BLaER1 treated with 17β-estradiol and CSF1 and Interleukin-3, amounts not matched to agents 10 nM and 100 nM (cell line): Measurements from ENCODE around the gene MINK1.

Experiments used
- H3K27ac ChIP-seq, 11 experiments: shearing (Covaris generic); formaldehyde crosslinking; 2 replicates each; pipeline ENCODE4 v1.8.1; 2022
- H3K27me3 ChIP-seq, 11 experiments: shearing (Covaris generic); formaldehyde crosslinking; 2 replicates each; pipeline ENCODE4 v1.8.1; 2022
- H3K36me3 ChIP-seq, 11 experiments: shearing (Covaris generic); formaldehyde crosslinking; 2 replicates each; pipeline ENCODE4 v1.8.1; 2022
- H3K4me1 ChIP-seq, 10 experiments: shearing (Covaris generic); formaldehyde crosslinking; 2 replicates each; pipeline ENCODE4 v1.8.1; 2022
- H3K4me2 ChIP-seq, 11 experiments: shearing (Covaris generic); formaldehyde crosslinking; 2 replicates each; pipeline ENCODE4 v1.8.1; 2022
- H3K4me3 ChIP-seq, 10 experiments: shearing (Covaris generic); formaldehyde crosslinking; 2 replicates each; pipeline ENCODE4 v1.8.1; 2022
- H3K9ac ChIP-seq, 11 experiments: shearing (Covaris generic); formaldehyde crosslinking; 2 replicates each; pipeline ENCODE4 v1.8.1; 2022
- H3K9me3 ChIP-seq, 11 experiments: shearing (Covaris generic); formaldehyde crosslinking; replicated peaks in 1 of 11; 2 replicates each; pipeline ENCODE4 v1.8.1; 2022
- H4K20me1 ChIP-seq, 11 experiments: shearing (Covaris generic); formaldehyde crosslinking; 2 replicates each; pipeline ENCODE4 v1.8.1; 2022
- Cebpa-rat ChIP-seq, 11 experiments: shearing (Covaris generic); IDR thresholded peaks; 2 replicates each; pipeline ENCODE4 v1.8.1; 2022

MINK1 gene

DNA sequence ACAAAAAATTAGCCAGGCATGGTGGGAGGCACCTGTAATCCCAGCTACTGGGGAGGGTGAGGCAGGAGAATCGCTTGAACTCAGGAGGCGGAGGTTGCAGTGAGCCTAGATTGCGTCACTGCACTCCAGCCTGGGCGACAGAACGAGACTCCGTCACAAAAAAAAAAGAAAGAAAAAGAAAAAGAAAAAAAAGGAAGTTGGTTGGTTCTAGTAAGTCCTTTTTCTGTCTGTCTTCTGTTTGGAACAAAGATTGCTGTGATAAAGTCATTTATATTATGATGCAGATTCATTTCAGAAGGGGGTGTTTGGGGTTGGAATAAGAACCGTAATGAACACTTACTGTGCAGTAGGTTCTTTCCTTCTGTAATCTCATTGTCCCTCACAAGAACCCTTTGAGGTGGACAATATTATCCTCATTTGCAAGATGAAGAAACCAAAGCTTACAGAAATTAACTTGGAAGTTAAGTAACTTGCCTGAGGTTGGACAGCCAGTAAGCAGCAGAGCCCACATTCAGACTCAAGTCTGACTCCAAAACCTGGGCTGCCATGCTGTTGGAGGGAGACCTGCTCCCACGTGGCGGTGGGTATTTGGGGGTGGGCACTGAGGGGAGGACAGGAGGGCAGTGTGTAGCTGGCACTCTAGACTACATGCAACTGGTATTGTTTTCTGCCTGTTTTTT lies 10.3 kb downstream of the MINK1 start:
- H3K27ac ChIP-seq = no peak overlapping the region
- peaks cover 72 to 99% (median 95%) of the 10 kb centered on the region in 11 experiments for H4K20me1 ChIP-seq
- 0 out of 22 replicates have a peak overlapping the region, but pooled peaks of 1 of the 11 experiments have one; percentile 15 for H3K9ac ChIP-seq
- H3K36me3 ChIP-seq = peaks cover 0 to 22% (median 10%) of the 10 kb centered on the region in 11 experiments; a peak in 11 of 22 replicates
- TF ChIP-seq Cebpa-rat (IDR thresholded peaks at IDR 0.05) = no peak
- H3K4me1 ChIP-seq = peaks cover 3 to 62% (median 29%) of the 10 kb centered on the region in 10 experiments; a peak in 14 of 20 replicates
- no peaks in the 10 kb centered on the region for H3K9me3 ChIP-seq
- H3K4me2 ChIP-seq = peak overlapping the region in 5 of 11 experiments; percentile 40 to 75 (median 57); a peak in 10 of 22 replicates
- H3K4me3 ChIP-seq = no peak overlapping the region
- H3K27me3 ChIP-seq = no peaks in the 10 kb centered on the region

DNA sequence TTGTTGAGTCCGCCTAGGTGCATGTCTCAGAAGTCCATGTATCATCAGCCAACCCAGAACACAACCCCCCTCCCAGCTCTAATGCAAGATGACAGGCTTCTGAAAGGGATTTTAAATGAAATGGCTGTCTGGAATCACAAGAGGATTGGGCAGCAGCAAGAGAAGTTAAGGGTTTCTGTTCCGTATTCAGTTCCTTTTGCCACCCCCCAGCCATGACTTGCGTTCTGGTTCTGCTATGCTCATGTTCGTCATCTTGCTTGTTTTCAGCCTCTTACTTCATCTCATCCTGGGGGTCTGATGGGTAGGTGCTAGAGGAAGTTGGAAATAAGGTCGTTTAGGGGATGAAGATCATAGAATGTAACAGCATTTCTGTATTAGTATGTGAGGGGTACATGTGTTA lies 12.0 kb downstream of the MINK1 start:
- Histone ChIP-seq H3K27ac (peak overlapping the region in 1 of 11 experiments; percentile 28; a peak in 1 of 22 replicates), H3K4me3 (no peak overlapping the region)

DNA sequence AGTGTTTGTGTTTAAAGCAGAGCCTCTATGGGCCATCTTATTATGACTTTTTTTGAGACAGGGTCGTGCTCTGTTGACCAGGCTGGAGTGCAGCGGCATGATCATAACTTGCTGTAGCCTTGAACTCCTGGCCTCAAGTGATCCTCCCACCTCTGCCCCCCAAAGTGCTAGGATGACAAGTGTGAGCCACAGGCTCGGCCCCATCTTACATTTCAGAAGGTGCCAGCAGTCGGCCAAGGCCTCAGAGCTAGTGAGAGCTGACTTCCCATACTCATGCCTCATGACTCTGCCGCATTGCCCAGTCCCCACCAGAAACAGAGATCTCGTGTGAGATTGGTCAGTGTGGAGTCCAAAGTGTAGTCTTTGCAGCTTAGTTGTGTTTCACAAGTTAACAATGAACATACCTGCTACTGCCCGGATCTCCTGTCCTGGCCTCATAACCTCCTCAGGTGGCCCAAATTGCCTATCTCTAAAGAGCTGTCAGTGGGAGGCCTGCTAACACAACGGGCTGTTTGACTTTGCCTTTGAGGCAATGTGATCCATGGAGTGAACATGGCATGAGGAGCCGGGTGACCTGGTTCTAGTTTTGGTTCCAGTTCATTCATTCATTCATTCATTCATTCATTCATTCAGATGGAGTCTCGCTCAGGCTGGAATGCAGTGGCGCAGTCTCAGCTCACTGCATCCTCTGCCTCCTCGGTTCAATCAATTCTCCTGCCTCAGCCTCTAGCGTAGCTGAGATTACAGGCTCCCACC lies 13.7 kb downstream of the MINK1 start:
- TF ChIP-seq Cebpa-rat (IDR thresholded peaks at IDR 0.05) = no peak
- Histone ChIP-seq H3K4me1 (peaks cover 0 to 43% (median 16%) of the 10 kb centered on the region in 10 experiments; a peak in 11 of 20 replicates), H3K9me3 (0 out of 22 replicates have a peak, but pooled peaks cover 0 to under 1% (median 0%) of the 10 kb centered on the region in 11 experiments), H3K36me3 (peaks cover 0 to 26% (median 7%) of the 10 kb centered on the region in 11 experiments; a peak in 8 of 22 replicates), H3K27me3 (0 out of 22 replicates have a peak, but pooled peaks cover 0 to 5% (median 0%) of the 10 kb centered on the region in 11 experiments), H4K20me1 (peaks cover 94 to 100% (median 99%) of the 10 kb centered on the region in 11 experiments), H3K9ac (no peak overlapping the region), H3K4me3 (no peak overlapping the region), H3K27ac (no peak overlapping the region), H3K4me2 (no peak overlapping the region)

More for the DNA sequence above, 12.0 kb downstream of the MINK1 start:
- peak overlapping the region in 5 of 11 experiments; percentile 13 to 75 (median 33); a peak in 7 of 22 replicates for H3K4me2 ChIP-seq
- H3K4me1 ChIP-seq = peaks cover 0 to 58% (median 27%) of the 10 kb centered on the region in 10 experiments; a peak in 14 of 20 replicates
- peaks cover 89 to 100% (median 99%) of the 10 kb centered on the region in 11 experiments for H4K20me1 ChIP-seq
- H3K36me3 ChIP-seq = peaks cover 0 to 26% (median 9%) of the 10 kb centered on the region in 11 experiments; a peak in 6 of 22 replicates
- no peak for TF ChIP-seq Cebpa-rat (IDR thresholded peaks at IDR 0.05)
- no peaks in the 10 kb centered on the region for H3K27me3 ChIP-seq
- no peak overlapping the region; a peak in 1 of 22 replicates for H3K9ac ChIP-seq
- H3K9me3 ChIP-seq = no peaks in the 10 kb centered on the region

DNA sequence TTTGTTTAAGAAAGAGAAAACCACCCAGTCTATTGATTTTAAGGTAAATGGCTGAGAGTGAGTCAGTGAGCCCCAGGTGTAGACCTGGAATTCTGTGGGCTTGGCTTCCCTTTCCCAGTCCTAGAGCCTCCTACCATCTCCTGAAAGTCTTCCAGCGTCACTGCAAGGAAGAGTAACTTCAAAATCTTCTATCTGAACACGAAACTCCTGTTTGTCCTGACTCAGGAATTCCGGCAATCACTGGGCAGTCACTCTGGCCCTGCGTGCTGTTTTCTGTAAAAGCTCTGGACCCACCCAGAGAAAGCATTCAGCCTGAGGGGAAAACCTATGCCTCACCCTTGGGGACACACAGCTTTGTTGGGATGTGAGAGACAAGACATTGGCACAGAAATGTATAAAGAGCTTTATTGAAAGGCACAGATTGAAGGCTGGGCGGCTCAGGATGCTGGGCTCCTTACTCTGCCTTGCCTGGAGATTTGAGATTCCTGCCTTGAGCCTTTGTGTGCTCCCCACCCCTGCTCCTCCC lies 15.9 kb downstream of the MINK1 start:
- no peak overlapping the region for H3K27ac ChIP-seq
- peaks cover 0 to 34% (median 10%) of the 10 kb centered on the region in 11 experiments; a peak in 12 of 22 replicates for H3K36me3 ChIP-seq
- TF ChIP-seq Cebpa-rat (IDR thresholded peaks at IDR 0.05) = no peak
- H4K20me1 ChIP-seq = peaks cover 84 to 94% (median 90%) of the 10 kb centered on the region in 11 experiments
- H3K4me3 ChIP-seq = no peak overlapping the region
- no peak overlapping the region for H3K4me2 ChIP-seq
- H3K9ac ChIP-seq = no peak overlapping the region
- H3K27me3 ChIP-seq = 0 out of 22 replicates have a peak, but pooled peaks cover 0 to 5% (median 0%) of the 10 kb centered on the region in 11 experiments
- peaks cover 0 to 22% (median 7%) of the 10 kb centered on the region in 10 experiments; a peak in 10 of 20 replicates for H3K4me1 ChIP-seq
- peaks cover 0 to 7% (median 0%) of the 10 kb centered on the region in 11 experiments; a peak in 4 of 22 replicates for H3K9me3 ChIP-seq

DNA sequence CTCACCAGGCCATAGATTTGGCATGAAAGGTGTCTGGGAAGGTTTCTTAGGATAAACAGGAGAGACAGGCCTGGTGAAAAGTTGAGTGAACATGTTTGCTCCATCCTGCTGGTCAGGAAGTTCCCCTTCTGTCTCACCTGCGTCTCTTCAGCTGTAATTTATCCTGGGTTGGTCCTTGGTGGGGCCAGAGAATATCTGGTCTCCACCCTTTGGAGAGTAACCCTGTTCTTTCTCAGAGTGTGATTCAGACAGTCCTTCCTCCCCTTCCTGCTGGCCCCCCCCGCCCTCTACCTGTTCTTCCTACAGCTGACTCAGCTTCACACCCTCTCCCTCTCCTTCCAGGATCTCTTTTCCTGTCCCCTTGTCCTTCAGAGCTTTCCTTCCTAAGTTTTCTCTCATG lies 17.1 kb downstream of the MINK1 start:
- no peak for TF ChIP-seq Cebpa-rat (IDR thresholded peaks at IDR 0.05)
- no peak overlapping the region for H3K4me3 ChIP-seq
- H4K20me1 ChIP-seq = peaks cover 81 to 94% (median 86%) of the 10 kb centered on the region in 11 experiments

DNA sequence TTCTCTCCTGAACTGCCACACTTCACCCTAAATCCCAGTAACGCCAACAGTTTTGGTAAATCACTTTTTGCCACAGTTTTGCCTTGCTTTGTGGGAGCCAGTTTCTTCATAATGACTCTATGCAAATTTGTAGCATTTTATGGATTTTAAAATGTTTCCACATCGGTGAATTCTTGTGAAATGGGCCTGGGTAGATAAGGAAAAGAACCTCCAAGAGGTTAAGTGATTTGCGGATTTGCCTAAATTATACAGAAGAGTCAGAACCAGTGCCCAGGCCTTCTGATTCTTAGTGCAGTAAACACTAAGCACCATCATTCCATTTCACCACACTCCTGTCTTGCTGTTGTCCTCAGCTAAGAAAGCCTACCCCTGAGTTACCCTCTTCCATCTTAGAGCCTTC lies 17.9 kb downstream of the MINK1 start:
- Histone ChIP-seq H4K20me1 (peaks cover 76 to 92% (median 83%) of the 10 kb centered on the region in 11 experiments), H3K9me3 (peaks cover 0 to 7% (median 0%) of the 10 kb centered on the region in 11 experiments; a peak in 4 of 22 replicates), H3K4me1 (peaks cover 0 to 2% (median 0%) of the 10 kb centered on the region in 10 experiments; a peak in 2 of 20 replicates), H3K27me3 (0 out of 22 replicates have a peak, but pooled peaks cover 0 to 5% (median 0%) of the 10 kb centered on the region in 11 experiments), H3K27ac (no peak overlapping the region), H3K9ac (no peak overlapping the region), H3K36me3 (peaks cover 0 to 39% (median 13%) of the 10 kb centered on the region in 11 experiments; a peak in 14 of 22 replicates), H3K4me3 (no peak overlapping the region), H3K4me2 (no peak overlapping the region)
- no peak for TF ChIP-seq Cebpa-rat (IDR thresholded peaks at IDR 0.05)

More for the DNA sequence above, 17.1 kb downstream of the MINK1 start:
- Histone ChIP-seq H3K4me2 (no peak overlapping the region), H3K4me1 (peaks cover 0 to 10% (median 3%) of the 10 kb centered on the region in 10 experiments; a peak in 8 of 20 replicates), H3K36me3 (peaks cover 0 to 39% (median 13%) of the 10 kb centered on the region in 11 experiments; a peak in 12 of 22 replicates), H3K9ac (no peak overlapping the region), H3K27me3 (0 out of 22 replicates have a peak, but pooled peaks cover 0 to 5% (median 0%) of the 10 kb centered on the region in 11 experiments), H3K9me3 (peaks cover 0 to 7% (median 0%) of the 10 kb centered on the region in 11 experiments; a peak in 4 of 22 replicates), H3K27ac (no peak overlapping the region)

DNA sequence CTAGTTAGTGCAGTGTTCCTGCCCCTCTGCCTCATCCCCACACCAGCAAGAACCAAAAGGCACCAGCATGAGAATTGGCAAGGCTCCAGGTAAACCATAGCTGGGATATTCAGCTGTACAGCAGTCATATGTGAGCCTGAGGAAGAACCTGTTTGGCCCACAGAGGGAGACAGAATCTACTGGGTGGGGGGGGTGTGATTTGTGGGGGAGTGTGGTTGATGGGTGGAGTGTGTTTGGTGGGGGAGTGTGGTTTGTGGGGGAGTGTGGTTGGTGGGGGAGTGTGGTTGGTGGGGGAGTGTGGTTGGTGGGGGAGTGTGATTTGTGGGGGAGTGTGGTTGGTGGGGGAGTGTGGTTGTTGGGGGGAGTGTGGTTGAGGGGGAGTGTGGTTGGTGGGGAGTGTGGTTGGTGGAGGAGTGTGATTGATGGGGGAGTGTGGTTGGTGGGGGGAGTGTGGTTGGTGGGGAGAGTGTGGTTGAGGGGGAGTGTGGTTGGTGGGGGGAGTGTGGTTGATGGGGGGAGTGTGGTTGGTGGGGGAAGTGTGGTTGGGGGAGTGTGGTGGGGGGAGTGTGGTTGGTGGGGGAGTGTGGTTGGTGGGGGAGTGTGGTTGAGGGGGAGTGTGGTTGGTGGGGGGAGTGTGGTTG lies 19.5 kb downstream of the MINK1 start:
- no peak for TF ChIP-seq Cebpa-rat (IDR thresholded peaks at IDR 0.05)
- H3K9me3 ChIP-seq = peaks cover 0 to 7% (median 0%) of the 10 kb centered on the region in 11 experiments; a peak in 4 of 22 replicates
- H4K20me1 ChIP-seq = peaks cover 76 to 92% (median 83%) of the 10 kb centered on the region in 11 experiments; a peak in 21 of 22 replicates
- H3K4me3 ChIP-seq = no peak overlapping the region
- no peak overlapping the region for H3K9ac ChIP-seq
- H3K27ac ChIP-seq = no peak overlapping the region
- 0 out of 22 replicates have a peak, but pooled peaks cover 0 to 5% (median 0%) of the 10 kb centered on the region in 11 experiments for H3K27me3 ChIP-seq
- H3K4me1 ChIP-seq = peaks cover under 1 to 11% (median 3%) of the 10 kb centered on the region in 10 experiments; a peak in 17 of 20 replicates
- no peak overlapping the region for H3K4me2 ChIP-seq
- peaks cover 0 to 39% (median 13%) of the 10 kb centered on the region in 11 experiments; a peak in 14 of 22 replicates for H3K36me3 ChIP-seq
